HCT116 (cell line): ENCODE data around the gene NUCB1. TPM values are rescaled to one million over a fixed set of nuclear protein-coding genes. Genes with fewer than 3 reads are reported as not detected.

Experiments used
- ATAC-seq: fragments of 200-7000 bp; cut with Tn5 transposase; 2 replicates; pipeline ENCODE4 v1.9.1; 2020; ENCODE audit warnings: mild to moderate bottlenecking, moderate library complexity
- BruUV-seq: library from RNA; stranded (reverse); fragments of 400-500 nt; replicated peaks from 2 replicates; lab custom pipeline; 2021; lab: Mats Ljungman, UMichigan
- CTCF ChIA-PET: fragments of 300-600 bp; sonication (Branson Sonifier 250); formaldehyde crosslinking; loops from one replicate; lab custom pipeline; 2021; ENCODE audit warnings: antibody characterized with exemption; lab: Charles Lee
- POLR2A ChIA-PET: fragments of 300-600, 350-600 bp; sonication (Branson Sonifier 250); formaldehyde crosslinking; loops from one replicate; lab custom pipeline; 2021; ENCODE audit warnings: antibody characterized with exemption; lab: Charles Lee
- RAD21 ChIA-PET, 2 experiments: fragments of 300-600 bp; sonication (Branson Sonifier 250); formaldehyde crosslinking; loops; one replicate each; lab custom pipeline; 2023; ENCODE audit warnings: low total read pairs in 2 of 2; ENCODE audit not compliant: uncharacterized antibody in 2 of 2, unreplicated experiment in 2 of 2, low non-redundant PET in 1 of 2; lab: Charles Lee
- DNase-seq: peaks from one replicate; pipeline ENCODE4 v3.0.0-alpha.2; 2010; ENCODE audit warnings: low read depth, low spot score
- H2AFZ ChIP-seq: fragments of 200-600 bp; shearing (Covaris generic), sonication (generic); 2 replicates; pipeline ENCODE4 v1.6.1; 2017; ENCODE audit warnings: low read depth, mixed run types, mixed read lengths, antibody characterized with exemption, low read length; ENCODE audit not compliant: poor library complexity, severe bottlenecking
- H3K27ac ChIP-seq: 2 replicates; pipeline ENCODE4 v1.5.1; 2012; ENCODE audit warnings: low read depth, low read length
- H3K27me3 ChIP-seq: fragments of 200-600 bp; sonication (generic); 2 replicates; pipeline ENCODE4 v1.6.1; 2016; ENCODE audit warnings: mixed run types, low read length, mixed read lengths; ENCODE audit not compliant: insufficient read depth
- H3K36me3 ChIP-seq, 2 experiments: fragments of 200-500 bp in 1 of 2; fragments of 200-600 bp in 1 of 2; sonication (Bioruptor generic) in 1 of 2; sonication (generic) in 1 of 2; 2 replicates each; pipeline versions ENCODE4 v1.5.1 to v1.6.1; 2014 to 2016; ENCODE audit warnings: low read length in 2 of 2, inconsistent platforms in 1 of 2, mixed read lengths in 1 of 2, mixed run types in 1 of 2; ENCODE audit not compliant: insufficient read depth in 2 of 2, control insufficient read depth in 1 of 2
- H3K4me1 ChIP-seq, 2 experiments: fragments of 200-600 bp in 1 of 2; sonication (generic) in 1 of 2; 2 replicates each; pipeline versions ENCODE4 v1.5.1 to v1.6.1; 2012 to 2017; ENCODE audit warnings: low read length in 2 of 2, inconsistent platforms in 1 of 2, mild to moderate bottlenecking in 1 of 2, mixed read lengths in 1 of 2, mixed run types in 1 of 2, moderate library complexity in 1 of 2; ENCODE audit not compliant: insufficient read depth in 2 of 2, control insufficient read depth in 1 of 2
- H3K4me2 ChIP-seq: fragments of 200-600 bp; sonication (generic); 2 replicates; pipeline ENCODE4 v1.6.1; 2017; ENCODE audit warnings: mixed run types, low read length, mixed read lengths
- H3K4me3 ChIP-seq, 2 experiments: fragments of 200-600 bp in 1 of 2; sonication (generic) in 1 of 2; replicated peaks in 1 of 2; 2 replicates each; pipeline ENCODE4 v1.5.1; 2011 to 2016; ENCODE audit warnings: low read length in 2 of 2, control low read depth in 1 of 2, low read depth in 1 of 2, mild to moderate bottlenecking in 1 of 2, mixed read lengths in 1 of 2, mixed run types in 1 of 2
- H3K79me2 ChIP-seq: fragments of 200-600 bp; sonication (generic); 2 replicates; pipeline ENCODE4 v1.6.1; 2017; ENCODE audit warnings: mild to moderate bottlenecking, mixed run types, low read length, moderate library complexity, mixed read lengths; ENCODE audit not compliant: insufficient read depth
- H3K9ac ChIP-seq: fragments of 200-600 bp; sonication (generic); 2 replicates; pipeline ENCODE4 v1.6.1; 2016; ENCODE audit warnings: low read length, mixed read lengths
- H3K9me2 ChIP-seq: fragments of 200-600 bp; sonication (generic), shearing (Covaris generic); 2 replicates; pipeline ENCODE4 v1.6.1; 2017; ENCODE audit warnings: mixed run types, mild to moderate bottlenecking, moderate library complexity; ENCODE audit not compliant: insufficient read depth
- H3K9me3 ChIP-seq, 2 experiments: fragments of 200-500 bp in 1 of 2; fragments of 200-600 bp in 1 of 2; sonication (Bioruptor generic) in 1 of 2; sonication (generic) in 1 of 2; 2 replicates each; pipeline ENCODE4 v1.6.1; 2014 to 2017; ENCODE audit warnings: low read length in 2 of 2, mixed read lengths in 2 of 2, inconsistent platforms in 1 of 2, low read depth in 1 of 2, mild to moderate bottlenecking in 1 of 2, mixed run types in 1 of 2, moderate library complexity in 1 of 2; ENCODE audit not compliant: control insufficient read depth in 1 of 2, insufficient read depth in 1 of 2
- H4K20me1 ChIP-seq: fragments of 200-600 bp; sonication (generic), shearing (Covaris generic); 2 replicates; pipeline ENCODE4 v1.6.1; 2017; ENCODE audit warnings: mixed run types, mild to moderate bottlenecking, moderate library complexity; ENCODE audit not compliant: insufficient read depth
- ATF3 ChIP-seq: IDR thresholded peaks from 2 replicates; pipeline ENCODE4 v1.6.1; 2012
- CEBPB ChIP-seq: IDR thresholded peaks from 2 replicates; pipeline ENCODE4 v1.6.1; 2012; ENCODE audit warnings: low read depth
- ELF1 ChIP-seq: IDR thresholded peaks from 2 replicates; pipeline ENCODE4 v1.6.1; 2012; ENCODE audit warnings: low read depth, borderline replicate concordance
- MAX ChIP-seq: IDR thresholded peaks from 2 replicates; pipeline ENCODE4 v1.6.1; 2012
- POLR2A ChIP-seq: IDR thresholded peaks from 2 replicates; pipeline ENCODE4 v1.7.0; 2011; ENCODE audit warnings: borderline replicate concordance; ENCODE audit not compliant: insufficient read depth, insufficient read length; ENCODE audit errors: extremely low read depth
- SRF ChIP-seq: IDR thresholded peaks from 2 replicates; pipeline ENCODE4 v1.6.1; 2012; ENCODE audit warnings: low read depth
- TCF7L2 ChIP-seq: IDR thresholded peaks from 2 replicates; pipeline ENCODE4 v1.7.0; 2011; ENCODE audit warnings: borderline replicate concordance, inconsistent platforms; ENCODE audit not compliant: insufficient read depth, insufficient read length; ENCODE audit errors: extremely low read depth
- YY1 ChIP-seq: IDR thresholded peaks from 2 replicates; pipeline ENCODE4 v1.6.1; 2011; ENCODE audit warnings: low read length, low read depth, moderate library complexity, mild to moderate bottlenecking; ENCODE audit not compliant: insufficient replicate concordance; ENCODE audit errors: extremely low read depth
- intact Hi-C: fragments of 100-400 bp; cut with micrococcal nuclease; formaldehyde crosslinking; loops from 2 replicates; pipeline ENCODE4 v1.10.0; 2022
- total RNA-seq: library from RNA; stranded (reverse); gene quantifications from one replicate; pipeline ENCODE4 v1.2.1, GENCODE V29; 2021; ENCODE audit not compliant: unreplicated experiment
- TF ChIP-seq, protein P1 (sequence below), 3 experiments: fragments of 200-600 bp in 1 of 3; sonication (generic) in 1 of 3; IDR thresholded peaks in 2 of 3; conservative IDR thresholded peaks in 1 of 3; 2 replicates each; pipeline ENCODE4 v1.5.1; 2012 to 2017; ENCODE audit warnings: low read depth in 2 of 3, low read length in 2 of 3, antibody characterized with exemption in 1 of 3, borderline replicate concordance in 1 of 3, control low read depth in 1 of 3, mild to moderate bottlenecking in 1 of 3, mixed read lengths in 1 of 3, mixed run types in 1 of 3, moderate library complexity in 1 of 3; ENCODE audit not compliant: insufficient read depth in 1 of 3

Gene NUCB1
- total RNA-seq, 1 experiment from 2014 or later, result 88.8 TPM

DNA sequence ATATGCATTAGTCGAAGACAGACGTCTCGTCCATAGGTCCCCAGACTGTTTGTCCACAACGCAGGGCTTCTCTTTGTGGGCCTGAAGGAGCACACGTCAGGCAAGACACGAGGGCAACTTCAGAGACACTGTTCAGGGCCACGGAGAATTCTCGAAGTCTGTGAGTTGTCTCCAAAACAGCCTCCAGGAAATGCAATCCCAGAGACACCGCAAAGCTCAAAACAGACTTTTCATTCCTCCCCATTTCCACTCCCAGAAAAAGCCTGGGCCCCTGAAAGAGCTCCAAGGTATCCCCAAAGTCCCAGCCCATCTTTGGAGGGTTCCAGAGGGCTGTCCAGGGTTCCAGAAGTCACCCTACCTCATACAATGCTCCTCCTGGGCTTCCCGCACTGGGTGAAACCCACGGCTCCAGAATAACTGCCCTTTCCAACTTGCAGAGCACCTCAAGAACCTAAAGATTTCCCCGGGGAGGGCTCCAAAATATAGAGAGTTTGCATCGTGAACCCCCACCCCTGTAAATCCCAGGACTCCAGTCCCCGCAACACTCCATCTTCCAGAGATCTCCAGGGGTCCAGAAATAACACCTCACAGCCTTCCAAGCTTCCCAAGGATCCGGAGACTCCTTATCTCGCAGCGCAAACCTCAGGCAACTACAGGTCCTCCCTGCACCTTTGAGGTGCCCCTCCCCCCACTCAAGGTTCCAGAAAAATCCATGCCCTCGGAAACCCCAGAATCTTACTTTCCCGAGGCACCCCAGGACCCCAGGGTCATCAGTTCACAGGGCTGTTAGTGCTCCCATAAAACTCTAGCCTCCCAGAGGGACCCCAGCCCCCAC is 64.3 kb downstream of the NUCB1 start:
- H3K4me2 ChIP-seq, result peak overlapping the region; percentile 83
- H3K27me3 ChIP-seq, result no peaks in the 10 kb centered on the region
- DNase-seq (no peak), ATAC-seq (no peak)
- H3K36me3 ChIP-seq, result peaks cover 0 to 19% of the 10 kb centered on the region in 2 experiments; a peak in 1 of 4 replicates
- CTCF ChIA-PET, result interaction anchor here (0.5 to 1.0 kb wide), 3 partner anchors 35 to 478 kb away, joined by 3 read pairs; no protein-coding TSS in a partner anchor
- no peak overlapping the region for H2AFZ ChIP-seq
- H3K27ac ChIP-seq, result peak overlapping the region; percentile 98
- H3K9me3 ChIP-seq, result no peaks in the 10 kb centered on the region
- BruUV-seq, result TSS peak; percentile 41
- peak overlapping the region; percentile 21 to 36 for H3K4me3 ChIP-seq
- no peak for TF ChIP-seq ELF1
- peak; percentile 13; the same call in 1 of the 2 replicates for TF ChIP-seq MAX
- peak; percentile 1 for TF ChIP-seq TCF7L2
- peaks cover 35 to 62% of the 10 kb centered on the region in 2 experiments for H3K4me1 ChIP-seq
- peaks cover 16% of the 10 kb centered on the region for H3K79me2 ChIP-seq
- no peaks in the 10 kb centered on the region for H3K9me2 ChIP-seq
- peaks cover 9% of the 10 kb centered on the region; the same call in 1 of the 2 replicates for H4K20me1 ChIP-seq
- POLR2A ChIA-PET, result interaction anchor here (0.8 to 2.6 kb wide), 5 partner anchors 29 to 152 kb away, joined by 3 to 9 read pairs (median 4); partner anchors contain the start of genes DHDH, GYS1, PPP1R15A and RUVBL2
- intact Hi-C loops, result loop anchor here (1.0 to 5.0 kb wide), 2 partner anchors 31 to 92 kb away; partner anchors contain the start of genes DHDH and PPP1R15A
- peak overlapping the region; percentile 78 for H3K9ac ChIP-seq
- RAD21 ChIA-PET, result no interaction called here

DNA sequence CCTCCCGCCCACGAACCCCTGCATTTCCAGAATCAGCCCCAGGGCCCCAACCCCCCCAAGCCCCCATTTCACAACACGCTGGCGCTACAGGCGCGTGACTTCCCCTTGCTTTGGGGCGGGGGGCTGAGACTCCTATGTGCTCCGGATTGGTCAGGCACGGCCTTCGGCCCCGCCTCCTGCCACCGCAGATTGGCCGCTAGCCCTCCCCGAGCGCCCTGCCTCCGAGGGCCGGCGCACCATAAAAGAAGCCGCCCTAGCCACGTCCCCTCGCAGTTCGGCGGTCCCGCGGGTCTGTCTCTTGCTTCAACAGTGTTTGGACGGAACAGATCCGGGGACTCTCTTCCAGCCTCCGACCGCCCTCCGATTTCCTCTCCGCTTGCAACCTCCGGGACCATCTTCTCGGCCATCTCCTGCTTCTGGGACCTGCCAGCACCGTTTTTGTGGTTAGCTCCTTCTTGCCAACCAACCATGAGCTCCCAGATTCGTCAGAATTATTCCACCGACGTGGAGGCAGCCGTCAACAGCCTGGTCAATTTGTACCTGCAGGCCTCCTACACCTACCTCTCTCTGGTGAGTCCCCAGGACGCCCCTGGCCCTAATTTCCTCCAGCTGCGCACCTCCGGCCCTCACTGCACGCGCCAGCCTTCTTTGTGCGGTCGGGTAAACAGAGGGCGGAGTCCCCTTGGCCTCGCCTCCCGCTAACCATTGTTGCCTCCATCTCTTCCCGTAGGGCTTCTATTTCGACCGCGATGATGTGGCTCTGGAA is 65.1 kb downstream of the NUCB1 start, which contains the start of gene FTL:
FTL (plus strand) TSS at position 270 of the 766 bp plus-strand sequence; CDS start at position 469, 199 bp downstream.
- ChIA-PET CTCF (interaction anchor here (0.5 kb wide), 1 partner anchor 478 kb away, joined by 3 read pairs; no protein-coding TSS in a partner anchor), RAD21 (no interaction called here), POLR2A (interaction anchor here (1.0 to 2.6 kb wide), 3 partner anchors 28 to 92 kb away, joined by 4 to 9 read pairs (median 7); partner anchors contain the start of genes DHDH, GYS1, PPP1R15A and RUVBL2)
- Histone ChIP-seq H4K20me1 (peaks cover 9% of the 10 kb centered on the region; the same call in 1 of the 2 replicates), H3K9me3 (no peaks in the 10 kb centered on the region), H3K27ac (peak within 1 kb of the TSS; percentile 98), H2AFZ (no peak within 1 kb of the TSS), H3K27me3 (no peaks in the 10 kb centered on the region), H3K9me2 (no peaks in the 10 kb centered on the region), H3K4me1 (peaks cover 35 to 62% of the 10 kb centered on the region in 2 experiments), H3K4me3 (peak within 1 kb of the TSS; percentile 73 to 84), H3K4me2 (peak within 1 kb of the TSS; percentile 83), H3K9ac (peak within 1 kb of the TSS; percentile 78), H3K36me3 (peaks cover 3 to 20% of the 10 kb centered on the region in 2 experiments; a peak in 1 of 4 replicates), H3K79me2 (peaks cover 16% of the 10 kb centered on the region)
- intact Hi-C loops, result loop anchor here (1.0 to 5.0 kb wide), 2 partner anchors 32 to 93 kb away; partner anchors contain the start of genes DHDH and PPP1R15A
- DNase-seq, result peak; percentile 83
- ATAC-seq, result peak; percentile 74
- no TSS peak for BruUV-seq
- TF ChIP-seq YY1 (peak; percentile 58), TCF7L2 (peak; percentile 86), POLR2A (peak; percentile 99), SRF (no peak), ATF3 (no peak), CEBPB (no peak)
- TF ChIP-seq, protein P1, sequence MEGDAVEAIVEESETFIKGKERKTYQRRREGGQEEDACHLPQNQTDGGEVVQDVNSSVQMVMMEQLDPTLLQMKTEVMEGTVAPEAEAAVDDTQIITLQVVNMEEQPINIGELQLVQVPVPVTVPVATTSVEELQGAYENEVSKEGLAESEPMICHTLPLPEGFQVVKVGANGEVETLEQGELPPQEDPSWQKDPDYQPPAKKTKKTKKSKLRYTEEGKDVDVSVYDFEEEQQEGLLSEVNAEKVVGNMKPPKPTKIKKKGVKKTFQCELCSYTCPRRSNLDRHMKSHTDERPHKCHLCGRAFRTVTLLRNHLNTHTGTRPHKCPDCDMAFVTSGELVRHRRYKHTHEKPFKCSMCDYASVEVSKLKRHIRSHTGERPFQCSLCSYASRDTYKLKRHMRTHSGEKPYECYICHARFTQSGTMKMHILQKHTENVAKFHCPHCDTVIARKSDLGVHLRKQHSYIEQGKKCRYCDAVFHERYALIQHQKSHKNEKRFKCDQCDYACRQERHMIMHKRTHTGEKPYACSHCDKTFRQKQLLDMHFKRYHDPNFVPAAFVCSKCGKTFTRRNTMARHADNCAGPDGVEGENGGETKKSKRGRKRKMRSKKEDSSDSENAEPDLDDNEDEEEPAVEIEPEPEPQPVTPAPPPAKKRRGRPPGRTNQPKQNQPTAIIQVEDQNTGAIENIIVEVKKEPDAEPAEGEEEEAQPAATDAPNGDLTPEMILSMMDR (IDR thresholded peaks at IDR 0.05 in 2 of 3, conservative IDR thresholded peaks at IDR 0.05 in 1 of 3; ENCODE audit: borderline replicate concordance in 1 of 3, insufficient read depth in 1 of 3, low read depth in 2 of 3, low read length in 2 of 3), result no peak
